Stimulated activated effector memory CD8-positive, alpha-beta T cell treated with anti-CD3 and anti-CD28 coated beads, Interleukin-12 subunit alpha, Interleukin-12 subunit beta, amount 100 ng/mL, for 72 hours (primary cell): ENCODE results near the gene ERBB3.
A peak's percentile ranks its signal among the peaks of the same experiment; 100 is the strongest.

Experiments
- ATAC-seq: fragments of 150-1000 bp; cut with Tn5 transposase; 2 replicates; pipeline ENCODE4 v1.10.0; 2021
- DNase-seq, 2 donors: peaks; one replicate each; pipeline ENCODE4 v3.0.0; 2021 to 2022; ENCODE audit warnings: low spot score in 2 of 2
- H3K27ac Mint-ChIP-seq: one replicate; pipeline ENCODE4 v1.8.0; 2022; ENCODE audit warnings: mild to moderate bottlenecking, mixed read lengths
- H3K36me3 Mint-ChIP-seq: one replicate; pipeline ENCODE4 v1.8.0; 2022; ENCODE audit warnings: mild to moderate bottlenecking, mixed read lengths
- H3K4me1 Mint-ChIP-seq: one replicate; pipeline ENCODE4 v1.8.0; 2022; ENCODE audit warnings: mixed read lengths
- H3K4me3 Mint-ChIP-seq: one replicate; pipeline ENCODE4 v1.8.0; 2022; ENCODE audit warnings: mild to moderate bottlenecking, mixed read lengths
- H3K9me3 Mint-ChIP-seq: one replicate; pipeline ENCODE4 v1.8.0; 2022; ENCODE audit warnings: mixed read lengths

Gene ERBB3

GRCh38 chr12:56129942-56130495 lies 50.1 kb downstream of the ERBB3 start:
- H3K27ac Mint-ChIP-seq: peak overlapping the region; percentile 97
- H3K4me3 Mint-ChIP-seq: peak overlapping the region; percentile 100
- H3K9me3 Mint-ChIP-seq: no peaks in the 10 kb centered on the region
- ATAC-seq (no peak), DNase-seq (no peak)
- H3K4me1 Mint-ChIP-seq: peaks cover 60% of the 10 kb centered on the region
- H3K36me3 Mint-ChIP-seq: peaks cover 81% of the 10 kb centered on the region

DNA sequence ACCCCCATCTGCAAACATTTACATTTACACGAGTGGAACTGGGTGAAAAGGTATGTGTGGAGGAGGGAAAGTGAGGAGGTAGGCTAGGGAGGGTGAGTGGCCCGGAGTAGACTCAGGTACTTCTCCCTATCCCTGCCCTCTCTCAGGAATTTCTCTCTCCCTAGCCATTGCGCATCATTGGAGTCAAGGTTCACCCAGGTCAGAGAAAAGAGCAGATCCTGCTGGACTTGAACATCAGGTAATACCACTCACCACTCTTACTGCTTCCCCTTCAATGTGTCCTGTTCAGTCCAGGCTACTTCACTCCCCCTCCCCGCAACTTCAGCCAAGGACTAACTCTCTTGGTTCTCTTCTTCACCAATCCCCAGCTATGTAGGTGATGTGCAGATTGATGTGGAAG lies 50.9 kb downstream of the ERBB3 start:
- Mint-ChIP-seq H3K9me3 (no peaks in the 10 kb centered on the region), H3K36me3 (peaks cover 88% of the 10 kb centered on the region), H3K27ac (peak overlapping the region; percentile 97), H3K4me1 (peaks cover 59% of the 10 kb centered on the region), H3K4me3 (peak overlapping the region; percentile 100)
- DNase-seq: no peak
- ATAC-seq: no peak

GRCh38 chr12:56134897-56135296 lies 54.9 kb downstream of the ERBB3 start:
- H3K27ac Mint-ChIP-seq: peak overlapping the region; percentile 97
- peaks cover 100% of the 10 kb centered on the region for H3K36me3 Mint-ChIP-seq
- no peak for ATAC-seq
- H3K4me3 Mint-ChIP-seq: no peak overlapping the region
- DNase-seq: no peak
- peaks cover 46% of the 10 kb centered on the region for H3K4me1 Mint-ChIP-seq
- no peaks in the 10 kb centered on the region for H3K9me3 Mint-ChIP-seq

DNA sequence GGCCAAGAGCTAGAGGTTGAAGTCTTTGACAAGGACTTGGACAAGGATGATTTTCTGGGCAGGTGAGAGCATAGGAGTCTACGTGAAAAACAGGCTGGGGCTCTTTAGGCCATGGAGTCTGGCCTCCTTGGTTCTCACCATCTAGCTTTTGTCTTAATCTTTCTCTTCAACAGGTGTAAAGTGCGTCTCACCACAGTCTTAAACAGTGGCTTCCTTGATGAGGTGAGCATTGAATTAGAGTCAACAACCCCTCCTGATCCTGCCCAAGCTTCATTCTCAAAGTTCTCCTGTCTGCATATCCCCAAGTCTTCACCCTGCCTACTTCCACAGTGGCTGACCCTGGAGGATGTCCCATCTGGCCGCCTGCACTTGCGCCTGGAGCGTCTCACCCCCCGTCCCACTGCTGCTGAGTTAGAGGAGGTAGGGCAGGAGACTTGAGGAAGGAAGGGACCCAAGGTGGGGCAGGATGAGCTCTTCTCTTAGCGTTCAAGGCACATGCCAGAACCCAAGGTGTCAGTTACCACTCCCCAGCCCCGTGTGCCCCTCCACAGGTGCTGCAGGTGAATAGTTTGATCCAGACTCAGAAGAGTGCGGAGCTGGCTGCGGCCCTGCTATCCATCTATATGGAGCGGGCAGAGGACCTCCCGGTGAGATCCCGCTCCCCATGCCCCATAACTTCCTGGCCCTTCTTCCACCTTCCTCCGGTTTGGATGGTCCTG lies 58.0 kb downstream of the ERBB3 start:
- no peaks in the 10 kb centered on the region for H3K9me3 Mint-ChIP-seq
- ATAC-seq: no peak

GRCh38 chr12:56141946-56142784 lies 62.2 kb downstream of the ERBB3 start:
- H3K36me3 Mint-ChIP-seq: peaks cover 91% of the 10 kb centered on the region

More for the DNA sequence above, 58.0 kb downstream of the ERBB3 start:
- peaks cover 100% of the 10 kb centered on the region for H3K36me3 Mint-ChIP-seq
- DNase-seq: no peak
- peak overlapping the region; percentile 74 for H3K27ac Mint-ChIP-seq
- H3K4me3 Mint-ChIP-seq: no peak overlapping the region
- H3K4me1 Mint-ChIP-seq: peaks cover 38% of the 10 kb centered on the region

DNA sequence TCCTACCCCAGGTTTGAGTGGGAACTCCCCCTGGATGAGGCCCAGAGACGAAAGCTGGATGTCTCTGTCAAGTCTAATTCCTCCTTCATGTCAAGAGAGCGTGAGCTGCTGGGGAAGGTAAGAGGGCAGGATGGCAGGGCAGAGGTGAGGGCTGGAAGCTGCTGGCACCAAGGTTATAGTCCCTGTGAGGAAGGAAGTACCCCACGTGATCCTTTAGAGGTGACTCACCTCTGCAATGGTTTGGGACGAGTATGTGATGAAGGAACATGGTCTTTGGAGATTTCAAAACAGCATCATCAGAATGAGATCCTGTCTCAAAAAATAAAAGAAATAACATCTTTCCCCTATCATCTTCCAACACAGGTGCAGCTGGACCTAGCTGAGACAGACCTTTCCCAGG lies 63.3 kb downstream of the ERBB3 start:
- H3K27ac Mint-ChIP-seq: peak overlapping the region; percentile 91
- H3K36me3 Mint-ChIP-seq: peaks cover 81% of the 10 kb centered on the region
- no peak overlapping the region for H3K4me3 Mint-ChIP-seq
- peaks cover 37% of the 10 kb centered on the region for H3K4me1 Mint-ChIP-seq
- peak; percentile 68 for ATAC-seq
- DNase-seq: no peak
- no peaks in the 10 kb centered on the region for H3K9me3 Mint-ChIP-seq

More at GRCh38 chr12:56141946-56142784, 62.2 kb downstream of the ERBB3 start:
- DNase-seq: no peak
- no peak for ATAC-seq
- Mint-ChIP-seq H3K4me1 (peaks cover 44% of the 10 kb centered on the region), H3K9me3 (no peaks in the 10 kb centered on the region), H3K4me3 (no peak overlapping the region), H3K27ac (peak overlapping the region; percentile 91)

- peaks cover 74% of the 10 kb centered on the region for H3K36me3 Mint-ChIP-seq
- no peak overlapping the region for H3K4me3 Mint-ChIP-seq
- ATAC-seq (no peak), DNase-seq (no peak)
- no peaks in the 10 kb centered on the region for H3K9me3 Mint-ChIP-seq
- H3K27ac Mint-ChIP-seq: peak overlapping the region; percentile 91
- H3K4me1 Mint-ChIP-seq: peaks cover 31% of the 10 kb centered on the region
Measured at GRCh38 chr12:56143870-56144269, 63.9 kb downstream of the ERBB3 start.

DNA sequence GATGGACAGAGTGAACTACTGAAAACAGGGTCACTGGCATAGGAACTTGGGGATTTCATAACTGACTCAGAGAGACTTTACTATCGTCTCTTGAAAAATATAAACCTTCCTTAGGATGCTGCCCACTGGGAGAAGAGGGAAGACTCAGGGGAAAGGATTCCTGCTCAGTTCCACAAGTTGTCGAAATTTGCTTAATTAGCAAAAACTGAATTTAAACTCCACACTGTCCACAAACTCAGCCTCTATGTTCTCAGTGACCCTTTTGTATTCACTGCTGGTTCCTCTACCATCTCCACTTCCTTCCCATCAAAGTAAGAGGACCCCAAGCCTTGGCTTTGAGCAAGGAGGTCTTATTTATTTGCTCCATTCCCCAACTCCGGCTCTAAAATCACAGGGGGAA lies 65.3 kb downstream of the ERBB3 start:
- ATAC-seq: no peak
- peak overlapping the region; percentile 48 for H3K27ac Mint-ChIP-seq
- H3K4me3 Mint-ChIP-seq: no peak overlapping the region
- DNase-seq: no peak
- no peaks in the 10 kb centered on the region for H3K9me3 Mint-ChIP-seq
- H3K36me3 Mint-ChIP-seq: peaks cover 66% of the 10 kb centered on the region
- H3K4me1 Mint-ChIP-seq: peaks cover 33% of the 10 kb centered on the region

GRCh38 chr12:56146492-56147460 lies 66.8 kb downstream of the ERBB3 start:
- peaks cover 41% of the 10 kb centered on the region for H3K4me1 Mint-ChIP-seq
- no peak for DNase-seq
- H3K4me3 Mint-ChIP-seq: no peak overlapping the region
- ATAC-seq: no peak
- no peaks in the 10 kb centered on the region for H3K9me3 Mint-ChIP-seq
- H3K36me3 Mint-ChIP-seq: peaks cover 66% of the 10 kb centered on the region
- H3K27ac Mint-ChIP-seq: no peak overlapping the region

DNA sequence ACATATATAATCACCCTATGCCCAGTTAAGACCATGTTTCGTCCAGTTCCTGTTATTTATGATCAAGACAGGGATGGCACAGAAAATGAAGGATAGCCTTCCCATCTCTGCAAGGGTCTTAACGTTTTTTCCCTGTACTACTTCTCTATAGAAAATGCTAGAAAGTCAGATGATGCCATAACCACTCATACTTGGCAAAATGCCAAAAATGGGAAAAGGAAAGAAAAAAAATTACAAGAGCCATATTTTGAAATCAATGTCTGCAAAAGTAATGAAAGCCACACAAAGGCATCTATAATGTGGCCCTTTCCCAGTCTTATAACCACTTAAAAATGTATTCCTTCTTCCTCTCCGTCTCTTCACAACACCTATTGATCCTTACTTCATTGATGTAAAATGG lies 70.6 kb downstream of the ERBB3 start:
- H3K9me3 Mint-ChIP-seq: no peaks in the 10 kb centered on the region
- no peak for DNase-seq
- H3K36me3 Mint-ChIP-seq: peaks cover 50% of the 10 kb centered on the region
- H3K4me1 Mint-ChIP-seq: peaks cover 58% of the 10 kb centered on the region
- H3K27ac Mint-ChIP-seq: peak overlapping the region; percentile 98
- peak overlapping the region; percentile 87 for H3K4me3 Mint-ChIP-seq
- ATAC-seq: no peak

GRCh38 chr12:56151672-56152131 lies 71.7 kb downstream of the ERBB3 start:
- peak; percentile 78 for ATAC-seq
- Mint-ChIP-seq H3K4me3 (peak overlapping the region; percentile 87), H3K27ac (peak overlapping the region; percentile 98), H3K9me3 (no peaks in the 10 kb centered on the region), H3K4me1 (peaks cover 54% of the 10 kb centered on the region), H3K36me3 (peaks cover 53% of the 10 kb centered on the region)
- DNase-seq: peak; percentile 41 to 82

- DNase-seq: peak; percentile 85 to 96
- peaks cover 58% of the 10 kb centered on the region for H3K36me3 Mint-ChIP-seq
- no peaks in the 10 kb centered on the region for H3K9me3 Mint-ChIP-seq
- H3K4me3 Mint-ChIP-seq: peak within 1 kb of the TSS; percentile 87
- peak; percentile 96 for ATAC-seq
- peaks cover 54% of the 10 kb centered on the region for H3K4me1 Mint-ChIP-seq
- H3K27ac Mint-ChIP-seq: peak within 1 kb of the TSS; percentile 98
Measured at GRCh38 chr12:56152132-56152755, 72.3 kb downstream of the ERBB3 start, which contains the start of gene MYL6B. Gene MYL6B (plus strand): TSS chr12:56152587. CDS start chr12:56153919, 1,332 bp downstream.
